Right ventricle myocardium superior (tissue), 1 donor: ENCODE results near the gene ADAMTS16. TPM values are rescaled to one million over a fixed set of nuclear protein-coding genes. Genes with fewer than 3 reads are reported as not detected.

Experiments used
- ATAC-seq: fragments of 200-7000 bp; cut with Tn5 transposase; one replicate; pipeline ENCODE4 v1.9.1; 2020; ENCODE audit warnings: mild to moderate bottlenecking; ENCODE audit not compliant: poor library complexity
- DNase-seq: peaks from one replicate; pipeline ENCODE4 v3.0.0-alpha.2; 2020
- intact Hi-C: fragments of 100-400 bp; cut with DNase I; formaldehyde crosslinking; loops from one replicate; pipeline ENCODE4 v1.11.2; 2022
- total RNA-seq: library from RNA; stranded (reverse); fragmentation: NEBNext Ultra II Directional; extraction: Animal tissue kit (Norgen Biotek cat#: 25700); gene quantifications from one replicate; pipeline ENCODE4 v1.2.1, GENCODE V29; 2021
- donor health status: DM: no; HTN: yes; CAD: no; lungs with severe emphysema.

ADAMTS16 gene
- total RNA-seq, 1 donor from 2014 or later: 0.05 TPM

DNA sequence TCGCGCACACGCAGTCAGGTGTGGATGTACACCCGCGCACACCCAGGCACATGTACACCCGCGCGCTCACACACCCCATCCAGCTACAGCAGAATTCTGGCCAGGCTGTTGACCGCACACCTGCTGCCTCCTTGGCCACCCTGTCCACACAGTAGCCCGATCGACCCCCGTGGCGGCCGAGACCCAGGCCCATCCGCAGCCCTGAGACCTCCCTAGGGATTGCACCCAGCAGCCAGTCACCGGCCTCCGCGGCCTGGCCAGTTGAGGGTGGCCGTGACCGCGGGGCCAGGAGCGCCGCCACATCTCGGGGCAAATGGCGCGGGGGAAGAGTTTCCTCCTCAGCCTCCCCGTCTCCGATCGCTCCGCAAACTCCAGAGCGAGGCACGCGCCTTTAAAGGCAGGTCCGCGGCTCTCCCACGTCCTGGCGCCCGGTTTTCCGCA lies 774 bp upstream of the ADAMTS16 start:
- DNase-seq (no peak), ATAC-seq (no peak)
- intact Hi-C loops: no loop called here

DNA sequence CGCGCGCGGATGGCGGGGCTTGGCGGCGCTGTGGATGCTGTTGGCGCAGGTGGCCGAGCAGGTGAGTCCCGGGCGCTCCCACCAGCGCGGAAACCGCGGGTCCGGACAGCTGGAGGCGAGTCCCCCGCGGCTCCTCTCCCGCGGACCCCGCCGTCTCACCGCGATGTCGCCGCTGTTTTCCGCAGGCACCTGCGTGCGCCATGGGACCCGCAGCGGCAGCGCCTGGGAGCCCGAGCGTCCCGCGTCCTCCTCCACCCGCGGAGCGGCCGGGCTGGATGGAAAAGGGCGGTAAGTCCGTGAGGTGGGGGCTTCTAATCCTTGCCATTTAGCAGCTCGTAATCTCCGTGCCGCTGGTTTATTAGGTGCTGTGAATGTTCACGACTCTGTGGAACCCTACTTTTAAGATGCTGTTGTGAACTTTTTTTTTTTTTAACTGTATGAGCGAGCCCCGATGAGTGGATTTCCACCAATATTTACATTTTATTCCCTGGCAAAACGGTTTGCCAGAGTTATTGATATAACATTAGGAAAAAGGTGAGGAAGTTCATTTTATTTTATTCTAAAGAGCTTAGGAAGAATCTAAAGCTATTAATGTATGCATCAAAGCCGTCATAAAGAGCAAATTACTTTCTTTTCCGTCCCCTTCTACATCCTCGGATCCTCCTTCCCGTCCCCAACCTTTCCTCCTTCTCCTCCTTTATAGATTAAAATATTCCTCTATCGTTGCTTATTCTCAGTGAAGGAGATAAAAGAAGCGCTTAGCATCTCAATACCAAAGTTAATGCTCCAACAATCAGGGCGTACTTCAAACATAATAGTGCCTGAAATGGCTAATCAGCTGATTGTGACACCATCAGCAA lies 579 bp downstream of the ADAMTS16 start:
- intact Hi-C loops: loop anchor here (5.0 kb wide), 2 partner anchors 257 to 277 kb away; no protein-coding TSS in a partner anchor
- DNase-seq: no peak
- no peak for ATAC-seq

- no peak for ATAC-seq
- intact Hi-C loops: loop anchor here (5.0 kb wide), 2 partner anchors 256 to 276 kb away; no protein-coding TSS in a partner anchor
These were observed 1.1 kb downstream of the ADAMTS16 start for GRCh38 chr5:5141339-5141599.

DNA sequence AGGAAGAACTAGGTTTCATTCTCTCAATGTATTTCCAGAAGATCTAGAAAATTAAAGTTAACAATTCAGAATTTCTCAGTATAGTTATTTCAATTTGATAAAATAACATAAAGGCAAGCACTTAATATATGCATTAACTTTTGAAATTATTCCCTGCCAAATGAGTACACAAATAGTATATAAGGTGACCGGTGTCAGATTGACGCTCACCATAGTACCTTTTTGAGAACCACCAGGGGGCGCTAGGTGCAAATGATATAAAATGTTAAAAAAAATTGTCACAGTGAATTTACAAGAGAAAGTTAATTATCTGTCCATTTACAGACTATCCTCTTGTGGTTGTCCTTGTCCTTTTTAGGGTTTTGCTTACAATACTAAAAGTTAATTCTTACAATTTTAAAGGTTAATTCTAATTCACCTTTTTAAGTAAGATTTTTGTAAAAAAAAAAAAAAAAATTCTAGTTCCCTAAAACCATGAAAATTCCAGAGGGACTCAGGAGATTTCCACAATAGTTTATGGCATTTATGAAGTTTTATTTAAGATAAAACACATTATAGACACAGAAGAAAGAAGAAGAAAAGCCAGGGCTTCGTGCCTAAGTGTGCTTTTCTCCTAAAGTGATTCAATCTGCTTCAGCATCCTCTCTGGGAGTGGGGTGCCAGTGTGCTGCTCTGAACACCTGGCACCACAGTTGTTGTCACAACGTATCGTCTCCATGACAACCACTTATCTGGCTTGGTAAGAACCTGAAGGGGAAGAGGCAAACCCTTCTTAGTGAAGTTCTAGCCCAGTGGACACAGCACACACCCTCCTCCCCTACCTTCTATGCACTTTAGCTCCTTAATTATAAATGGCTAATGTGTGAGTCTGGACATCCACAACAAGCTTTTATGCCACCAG lies 1.7 kb downstream of the ADAMTS16 start:
- ATAC-seq: peak; percentile 62
- intact Hi-C loops: loop anchor here (5.0 kb wide), 2 partner anchors 255 to 275 kb away; no protein-coding TSS in a partner anchor
- DNase-seq: no peak

More at GRCh38 chr5:5141339-5141599, 1.1 kb downstream of the ADAMTS16 start:
- DNase-seq: no peak

- no peak for DNase-seq
- ATAC-seq: no peak
- intact Hi-C loops: loop anchor here (5.0 kb wide), 2 partner anchors 253 to 273 kb away; no protein-coding TSS in a partner anchor
These were observed 4.3 kb downstream of the ADAMTS16 start for GRCh38 chr5:5144441-5144840.

DNA sequence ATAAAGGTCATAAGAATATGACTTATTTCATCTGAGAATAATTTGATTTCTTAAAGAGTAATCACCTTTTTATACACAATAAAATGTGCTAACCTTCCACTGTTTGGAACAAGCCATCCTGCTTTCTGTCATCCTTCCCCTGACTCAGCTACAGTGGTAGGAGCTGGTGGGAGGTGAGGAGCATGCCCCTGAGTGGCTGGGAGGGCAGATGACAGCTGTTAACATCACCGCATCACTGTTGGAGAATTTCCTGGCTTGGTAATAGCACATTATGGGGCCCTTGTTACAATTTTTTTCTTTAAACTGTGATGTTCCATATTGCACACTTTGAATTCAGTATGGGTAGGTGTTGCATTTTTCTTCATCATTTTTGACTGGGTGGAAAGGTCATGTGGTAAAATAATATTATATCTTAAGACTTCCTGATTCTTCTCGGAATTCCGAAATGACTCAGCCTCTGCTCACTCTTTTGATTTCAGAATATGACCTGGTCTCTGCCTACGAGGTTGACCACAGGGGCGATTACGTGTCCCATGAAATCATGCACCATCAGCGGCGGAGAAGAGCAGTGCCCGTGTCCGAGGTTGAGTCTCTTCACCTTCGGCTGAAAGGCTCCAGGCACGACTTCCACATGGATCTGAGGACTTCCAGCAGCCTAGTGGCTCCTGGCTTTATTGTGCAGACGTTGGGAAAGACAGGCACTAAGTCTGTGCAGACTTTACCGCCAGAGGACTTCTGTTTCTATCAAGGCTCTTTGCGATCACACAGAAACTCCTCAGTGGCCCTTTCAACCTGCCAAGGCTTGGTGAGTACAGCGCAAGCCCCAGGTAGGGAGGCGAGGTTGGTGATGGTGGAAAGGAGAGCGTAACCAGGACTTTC lies 5.8 kb downstream of the ADAMTS16 start:
- no peak for DNase-seq
- no peak for ATAC-seq
- intact Hi-C loops: no loop called here

DNA sequence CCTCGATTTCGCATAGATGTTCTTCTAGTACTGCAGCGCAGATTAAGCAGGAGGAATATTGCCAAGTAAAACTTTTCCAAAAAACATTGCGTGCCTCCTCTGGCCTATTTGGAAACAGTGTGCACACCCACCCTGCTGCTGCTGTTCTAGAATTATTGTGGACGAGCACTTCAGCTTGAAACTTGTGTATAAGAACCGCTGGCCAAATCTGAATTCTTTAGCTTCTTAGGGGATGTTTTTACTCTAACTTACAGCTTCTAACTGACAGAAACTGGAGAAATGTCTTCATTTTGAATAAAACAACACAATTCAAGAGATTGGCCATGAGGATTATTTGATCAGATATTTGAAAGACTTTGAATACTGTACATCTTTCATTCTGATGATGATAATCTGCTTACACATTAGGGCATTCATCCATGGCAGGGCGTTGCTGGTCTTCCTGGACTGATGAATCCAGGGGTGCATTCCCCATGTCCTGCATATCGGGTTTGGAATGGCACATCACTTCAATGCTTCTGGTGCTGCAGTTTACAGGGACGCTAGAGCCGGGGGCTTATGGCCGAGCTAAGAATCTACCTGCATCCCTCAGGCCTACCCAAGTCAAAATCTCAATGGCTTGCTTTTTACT lies 6.5 kb downstream of the ADAMTS16 start:
- ATAC-seq: no peak

DNA sequence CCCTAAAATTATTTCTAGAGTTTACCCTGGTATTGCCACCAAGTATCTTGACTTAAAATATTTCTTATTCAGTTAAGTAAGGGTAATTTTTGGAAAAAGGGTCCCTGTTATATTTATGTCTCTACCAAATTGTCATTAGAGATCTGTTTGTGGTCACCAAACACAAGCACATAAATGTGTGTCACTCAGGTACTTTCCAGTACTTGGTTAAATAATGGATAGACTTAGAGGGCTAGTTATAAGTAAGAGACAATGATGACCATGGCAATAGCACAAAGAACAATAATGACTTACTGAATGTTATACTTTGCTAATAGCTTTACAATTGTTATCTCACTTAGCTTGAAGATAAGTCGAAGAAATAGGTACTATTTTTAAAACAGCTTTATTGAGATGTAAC lies 9.0 kb downstream of the ADAMTS16 start:
- intact Hi-C loops: no loop called here

More for the DNA sequence above, 6.5 kb downstream of the ADAMTS16 start:
- no peak for DNase-seq
- intact Hi-C loops: no loop called here

DNA sequence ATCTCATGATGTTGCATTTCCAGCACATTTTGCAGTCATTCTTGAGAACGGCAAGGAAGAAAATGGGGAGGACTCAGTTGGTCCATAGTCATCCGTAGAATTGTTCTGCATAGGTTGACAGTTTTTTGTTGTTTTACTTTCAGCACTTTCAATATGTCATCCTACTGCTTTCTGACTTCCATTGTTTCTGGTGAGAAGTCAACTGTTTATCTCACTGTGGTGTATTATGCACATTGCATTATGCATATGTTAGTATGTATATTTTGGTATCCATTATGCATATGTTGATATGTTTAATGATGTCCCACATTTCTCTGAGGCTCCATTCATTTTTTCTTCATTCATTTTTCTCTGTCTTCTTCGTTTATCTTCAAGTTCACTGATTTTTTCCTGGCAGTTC lies 10.5 kb downstream of the ADAMTS16 start:
- DNase-seq: no peak
- ATAC-seq: no peak
- intact Hi-C loops: no loop called here

More for the DNA sequence above, 9.0 kb downstream of the ADAMTS16 start:
- no peak for ATAC-seq
- no peak for DNase-seq

GRCh38 chr5:5154733-5155132 lies 14.6 kb downstream of the ADAMTS16 start:
- DNase-seq (no peak), ATAC-seq (no peak)
- intact Hi-C loops: no loop called here

DNA sequence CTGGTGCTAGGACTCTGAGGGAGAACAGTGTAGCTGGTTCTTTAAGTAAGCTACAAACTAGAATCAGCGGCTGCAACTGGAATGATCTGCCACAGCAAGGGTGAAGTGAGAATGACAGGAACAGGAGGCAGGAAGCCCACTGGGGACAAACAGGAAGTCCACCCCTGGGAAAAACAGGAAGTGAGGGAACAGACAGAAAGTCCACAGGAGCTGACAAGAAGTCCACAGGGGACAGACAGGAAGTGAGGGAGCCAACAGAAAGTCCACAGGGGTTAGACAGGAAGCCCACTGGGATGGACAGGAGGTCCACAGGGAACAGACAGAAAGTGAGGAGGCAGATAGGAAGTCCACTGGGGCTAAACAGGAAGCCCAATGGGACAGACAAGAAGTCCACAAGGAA lies 15.5 kb downstream of the ADAMTS16 start:
- no peak for ATAC-seq
- intact Hi-C loops: no loop called here
- no peak for DNase-seq

DNA sequence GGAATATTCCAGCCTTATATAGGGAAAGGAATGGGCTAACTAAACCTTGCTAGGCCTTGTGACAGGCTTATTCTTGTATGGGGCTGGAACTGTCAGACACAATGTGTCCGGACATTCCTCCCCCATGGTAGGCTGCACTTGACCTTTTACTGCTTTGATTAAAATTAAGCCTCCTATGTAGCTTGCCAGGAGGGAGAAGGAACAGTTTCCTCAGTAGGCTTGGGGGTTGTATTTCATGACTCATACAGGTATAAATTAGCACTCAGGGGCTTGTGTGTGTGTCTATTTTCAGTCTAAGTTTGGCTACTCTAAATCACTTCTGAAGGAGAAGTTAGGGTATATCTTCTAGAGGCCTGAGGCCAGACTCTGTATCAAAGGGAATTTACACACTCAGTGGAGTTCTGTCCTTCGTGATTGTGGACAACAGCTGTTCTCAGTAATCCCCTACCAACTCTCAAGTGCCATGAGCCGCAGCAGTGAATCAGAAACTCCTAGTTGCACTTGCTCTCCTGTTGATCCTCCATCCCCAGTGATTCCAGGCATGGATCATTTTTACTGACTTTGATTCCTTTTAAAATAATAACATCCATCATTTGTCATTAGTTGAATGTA lies 16.4 kb downstream of the ADAMTS16 start:
- DNase-seq: no peak
- no peak for ATAC-seq
- intact Hi-C loops: no loop called here

GRCh38 chr5:5158472-5158895 lies 18.4 kb downstream of the ADAMTS16 start:
- DNase-seq (no peak), ATAC-seq (no peak)
- intact Hi-C loops: no loop called here

- intact Hi-C loops: no loop called here
- ATAC-seq (no peak), DNase-seq (no peak)
These were observed 19.4 kb downstream of the ADAMTS16 start for GRCh38 chr5:5159282-5160103.

GRCh38 chr5:5164163-5164562 lies 24.0 kb downstream of the ADAMTS16 start:
- ATAC-seq: no peak

DNA sequence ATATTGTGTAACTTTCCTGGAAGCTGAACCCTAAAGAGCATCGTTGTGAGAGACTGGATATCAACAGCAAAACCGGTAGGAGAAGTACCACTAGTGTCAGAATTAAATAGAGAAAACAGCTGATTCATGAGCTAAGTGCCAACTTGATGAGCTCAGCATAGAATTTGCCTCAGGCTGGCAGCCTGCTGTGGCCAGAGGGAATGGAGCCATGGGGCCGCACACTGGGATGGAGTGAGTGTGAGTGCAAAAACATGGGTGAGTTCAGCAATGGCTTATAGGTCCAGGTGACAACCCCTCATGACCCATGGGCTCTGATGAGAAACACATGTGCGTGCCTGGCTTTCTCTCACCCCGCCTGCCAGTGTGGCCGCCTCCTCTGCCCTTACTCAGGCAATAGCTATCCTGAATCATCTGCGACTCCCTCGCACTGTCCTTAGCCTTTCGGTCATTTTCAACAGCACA lies 25.4 kb downstream of the ADAMTS16 start:
- ATAC-seq (no peak), DNase-seq (no peak)
- intact Hi-C loops: no loop called here

More at GRCh38 chr5:5164163-5164562, 24.0 kb downstream of the ADAMTS16 start:
- intact Hi-C loops: no loop called here
- no peak for DNase-seq

GRCh38 chr5:5169466-5169865 lies 29.3 kb downstream of the ADAMTS16 start:
- no peak for ATAC-seq
- intact Hi-C loops: no loop called here

More at GRCh38 chr5:5169466-5169865, 29.3 kb downstream of the ADAMTS16 start:
- no peak for DNase-seq
